ENCODE measurements around the gene ACOT8. TPM values are rescaled to one million over a fixed set of nuclear protein-coding genes. Genes with fewer than 3 reads are reported as not detected.

The ACOT8 gene
- total and polyA plus RNA-seq, 9 of the 15 experiments (the other 6 are each of a cell fraction or from before 2014, with no cell fraction given), result 8.2 to 46.7 (median 20.7) TPM

GRCh38 chr20:45878076-45878761, 21.0 kb upstream of the ACOT8 start:
- in situ Hi-C loops (cut with MboI), result no loop called here
- no peaks in the 10 kb centered on the region for H3K9me3 ChIP-seq (replicated peaks; ENCODE audit: control insufficient read depth, insufficient read depth, low read depth, low read length)
- peak overlapping the region; percentile 14 for H2AFZ ChIP-seq (ENCODE audit: low read depth, low read length)
- peaks cover 24% of the 10 kb centered on the region in 2 experiments for H3K4me1 ChIP-seq (replicated peaks in 1 of 2; ENCODE audit: control insufficient read depth in 2 of 2, insufficient read depth in 2 of 2, low read length in 2 of 2)
- peaks cover 4% of the 10 kb centered on the region for H3K9me1 ChIP-seq (ENCODE audit: control insufficient read depth, insufficient read depth, low read length)
- intact Hi-C loops (cut with micrococcal nuclease), result no loop called here
- FAIRE-seq (peak; percentile 83), DNase-seq (ENCODE audit: extremely low read depth in 1 of 4, low spot score in 3 of 4) (peak; percentile 50 to 88 (median 62)), ATAC-seq (peak; percentile 81)
- no peak overlapping the region for H3K4me3 ChIP-seq
- no peaks in the 10 kb centered on the region for H3K27me3 ChIP-seq (ENCODE audit: control insufficient read depth in 2 of 2, insufficient read depth in 2 of 2, low read length in 2 of 2)
- H3K4me2 ChIP-seq (ENCODE audit: insufficient read depth, low read length), result peak overlapping the region; percentile 77
- CTCF ChIA-PET (ENCODE audit: low intra/inter-chr PET ratio), result no interaction called here
- WGBS (ENCODE audit: insufficient coverage, low coverage, missing lambda C conversion rate), result 28% methylated on average over 13 of the region's 13 CpGs
- peaks cover 20% of the 10 kb centered on the region for H3K79me2 ChIP-seq (ENCODE audit: control insufficient read depth, insufficient read depth, low read length)
- H3K9ac ChIP-seq (ENCODE audit: insufficient read depth in 1 of 2, low read depth in 2 of 2, low read length in 2 of 2), result peak overlapping the region in 1 of 2 experiments; percentile 84; a peak in 2 of 4 replicates
- peaks cover 12% of the 10 kb centered on the region; the same call in 2 of the 3 replicates for H3K36me3 ChIP-seq (ENCODE audit: control insufficient read depth, insufficient read depth, low read length)
- POLR2A ChIA-PET, result interaction anchor here (0.6 to 1.0 kb wide), 8 partner anchors 10 to 57 kb away, joined by 3 read pairs; no protein-coding TSS in a partner anchor
- BruUV-seq (replicated peaks), result no TSS peak
- no peaks in the 10 kb centered on the region for H4K20me1 ChIP-seq (replicated peaks; ENCODE audit: control insufficient read depth, insufficient read depth, low read length)
- H3K27ac ChIP-seq (ENCODE audit: extremely low read depth, low read depth, low read length), result peak overlapping the region; percentile 18; the same call in 1 of the 3 replicates
- TF ChIP-seq NFIC (IDR thresholded peaks at IDR 0.05) (no peak), ZKSCAN3 (CRISPR knock-in tag; IDR thresholded peaks at IDR 0.05) (no peak), HNRNPH1 (optimal IDR thresholded peaks at IDR 0.05; ENCODE audit: low read depth, low read length) (no peak), FOXA1 (IDR thresholded peaks at IDR 0.05; ENCODE audit: borderline replicate concordance) (no peak), XRCC5 (IDR thresholded peaks at IDR 0.05; ENCODE audit: low read depth, low read length) (peak; percentile 25; the same call in 1 of the 2 replicates), ZNF316 (IDR thresholded peaks at IDR 0.05) (no peak), MCM3 (IDR thresholded peaks at IDR 0.05) (no peak), PHF20 (IDR thresholded peaks at IDR 0.05; ENCODE audit: partially characterized antibody) (no peak), ATF1 (CRISPR knock-in tag; IDR thresholded peaks at IDR 0.05) (no peak), ATF1 (tag; IDR thresholded peaks at IDR 0.05) (peak; percentile 12; the same call in 1 of the 2 replicates), NRF1 (conservative IDR thresholded peaks at IDR 0.05 in 1 of 2, IDR thresholded peaks at IDR 0.05 in 1 of 2) (peak; percentile 87 to 89), SRF (CRISPR knock-in tag; IDR thresholded peaks at IDR 0.05) (peak in 1 of 2 experiments; percentile 84; a peak in 1 of 4 replicates), DPF2 (IDR thresholded peaks at IDR 0.05) (peak; percentile 30; the same call in 1 of the 2 replicates), CTBP1 (IDR thresholded peaks at IDR 0.05; ENCODE audit: borderline replicate concordance) (peak; percentile 54; the same call in 1 of the 2 replicates), TCF3 (CRISPR knock-in tag; IDR thresholded peaks at IDR 0.05) (peak; percentile 40), CEBPZ (IDR thresholded peaks at IDR 0.05; ENCODE audit: borderline replicate concordance, low read depth, low read length) (no peak), SMARCA4 (IDR thresholded peaks at IDR 0.05) (0 out of 2 replicates have a peak, but pooled peaks have one; percentile 15), HMGXB4 (CRISPR knock-in tag; IDR thresholded peaks at IDR 0.05) (no peak), SMARCE1 (IDR thresholded peaks at IDR 0.05) (no peak), POLR2AphosphoS5 (IDR thresholded peaks at IDR 0.05; ENCODE audit: control insufficient read depth, insufficient read depth, low read depth, low read length) (no peak), ESRRA (IDR thresholded peaks at IDR 0.05; ENCODE audit: borderline replicate concordance, low read depth) (no peak)

All from K562 (cell line).